CD4-positive, alpha-beta T cell treated with Interleukin-17A for 4 hours (primary cell): ENCODE data around the gene PTGR3.

ENCODE experiments used
- DNase-seq: peaks from one replicate; pipeline ENCODE4 v3.0.0-alpha.2; 2020; ENCODE audit warnings: mixed read lengths

The PTGR3 gene

GRCh38 chr18:75234901-75235300 lies 26.0 kb upstream of the PTGR3 start:
- no peak for DNase-seq

- no peak for DNase-seq
Measured at GRCh38 chr18:75231053-75231406, 22.1 kb upstream of the PTGR3 start.

- no peak for DNase-seq
Measured at GRCh38 chr18:75230163-75231052, 21.5 kb upstream of the PTGR3 start.

GRCh38 chr18:75229437-75229836 lies 20.5 kb upstream of the PTGR3 start:
- no peak for DNase-seq

GRCh38 chr18:75228967-75229366 lies 20.0 kb upstream of the PTGR3 start:
- DNase-seq, result no peak

- no peak for DNase-seq
Measured at GRCh38 chr18:75227535-75228296, 18.8 kb upstream of the PTGR3 start.

GRCh38 chr18:75226956-75227316 lies 18.0 kb upstream of the PTGR3 start:
- no peak for DNase-seq

- peak; percentile 33 for DNase-seq
Measured at GRCh38 chr18:75226286-75226955, 17.5 kb upstream of the PTGR3 start.

- DNase-seq, result no peak
Measured at GRCh38 chr18:75223687-75224347, 14.9 kb upstream of the PTGR3 start.

GRCh38 chr18:75222407-75222806 lies 13.5 kb upstream of the PTGR3 start:
- no peak for DNase-seq

- DNase-seq, result no peak
Measured at GRCh38 chr18:75221897-75222296, 13.0 kb upstream of the PTGR3 start.

GRCh38 chr18:75221397-75221796 lies 12.5 kb upstream of the PTGR3 start:
- DNase-seq, result no peak

GRCh38 chr18:75220551-75221355 lies 11.8 kb upstream of the PTGR3 start:
- no peak for DNase-seq

- no peak for DNase-seq
Measured at GRCh38 chr18:75219745-75220375, 10.9 kb upstream of the PTGR3 start.

- DNase-seq, result no peak
Measured at GRCh38 chr18:75218065-75218923, 9.4 kb upstream of the PTGR3 start.

GRCh38 chr18:75216911-75217689 lies 8.2 kb upstream of the PTGR3 start:
- no peak for DNase-seq

- DNase-seq, result no peak
Measured at GRCh38 chr18:75216212-75216910, 7.4 kb upstream of the PTGR3 start.

- DNase-seq, result no peak
Measured at GRCh38 chr18:75215663-75216062, 6.7 kb upstream of the PTGR3 start.
